Neural progenitor cell (in vitro differentiated cells): ENCODE data around the gene SPNS3. TPM values are rescaled to one million over a fixed set of nuclear protein-coding genes. Genes with fewer than 3 reads are reported as not detected.
A peak's percentile ranks its signal among the peaks of the same experiment; 100 is the strongest.

ENCODE experiments used
- DNase-seq: peaks from one replicate; pipeline ENCODE4 v3.0.0-alpha.2; 2016; ENCODE audit warnings: low spot score
- H2AFZ ChIP-seq: fragments of 200-600 bp; sonication (generic); replicated peaks from 2 replicates; pipeline ENCODE4 v1.6.1; 2016; ENCODE audit warnings: antibody characterized with exemption
- H3F3A ChIP-seq: fragments of 200-600 bp; sonication (generic); 2 replicates; pipeline ENCODE4 v1.6.1; 2016; ENCODE audit warnings: antibody characterized with exemption, low read depth
- H3K27ac ChIP-seq: fragments of 200-600 bp; sonication (generic); 2 replicates; pipeline ENCODE4 v1.5.1; 2016; ENCODE audit warnings: mild to moderate bottlenecking
- H3K27me3 ChIP-seq: fragments of 200-600 bp; sonication (generic); 2 replicates; pipeline ENCODE4 v1.6.1; 2016; ENCODE audit warnings: mild to moderate bottlenecking, moderate library complexity
- H3K36me3 ChIP-seq: fragments of 200-600 bp; sonication (generic); 2 replicates; pipeline ENCODE4 v1.5.1; 2016
- H3K4me1 ChIP-seq: fragments of 200-600 bp; sonication (generic); 2 replicates; pipeline ENCODE4 v1.6.1; 2016; ENCODE audit warnings: mixed run types
- H3K4me2 ChIP-seq: fragments of 200-600 bp; sonication (generic); 2 replicates; pipeline ENCODE4 v1.6.1; 2016
- H3K4me3 ChIP-seq: fragments of 200-600 bp; sonication (generic); 2 replicates; pipeline ENCODE4 v1.5.1; 2016
- H3K79me2 ChIP-seq: fragments of 200-600 bp; sonication (generic); 2 replicates; pipeline ENCODE4 v1.6.1; 2016; ENCODE audit warnings: low read depth
- H3K9ac ChIP-seq: fragments of 200-600 bp; sonication (generic); 2 replicates; pipeline ENCODE4 v1.6.1; 2016
- H3K9me3 ChIP-seq: fragments of 200-600 bp; sonication (generic); 2 replicates; pipeline ENCODE4 v1.5.1; 2016; ENCODE audit warnings: low read depth
- H4K20me1 ChIP-seq: fragments of 200-600 bp; sonication (generic); 2 replicates; pipeline ENCODE4 v1.6.1; 2016; ENCODE audit warnings: low read depth
- H3K27ac Mint-ChIP-seq: 3 replicates; pipeline ENCODE4 v1.8.0; 2021; ENCODE audit warnings: mixed read lengths
- H3K27me3 Mint-ChIP-seq: 2 replicates; pipeline ENCODE4 v1.8.0; 2022; ENCODE audit warnings: low read depth, mild to moderate bottlenecking, inconsistent platforms, moderate library complexity, mixed read lengths; ENCODE audit not compliant: insufficient read depth
- H3K36me3 Mint-ChIP-seq: 3 replicates; pipeline ENCODE4 v1.8.0; 2021; ENCODE audit warnings: mixed read lengths
- H3K4me1 Mint-ChIP-seq: 3 replicates; pipeline ENCODE4 v1.8.0; 2021; ENCODE audit warnings: mixed read lengths
- H3K4me3 Mint-ChIP-seq: 3 replicates; pipeline ENCODE4 v1.8.0; 2021; ENCODE audit warnings: mild to moderate bottlenecking, moderate library complexity, mixed read lengths
- H3K9me3 Mint-ChIP-seq: 3 replicates; pipeline ENCODE4 v1.8.0; 2020; ENCODE audit warnings: mixed read lengths
- CTCF ChIP-seq: fragments of 200-600 bp; sonication (generic); IDR thresholded peaks from 2 replicates; pipeline ENCODE4 v1.5.1; 2017; ENCODE audit warnings: antibody characterized with exemption, mild to moderate bottlenecking
- EZH2 ChIP-seq: fragments of 200-600 bp; sonication (generic); IDR thresholded peaks from 2 replicates; pipeline ENCODE4 v1.6.1; 2017; ENCODE audit warnings: antibody characterized with exemption, mild to moderate bottlenecking, moderate library complexity
- EZH2phosphoT487 ChIP-seq: fragments of 200-600 bp; sonication (generic); IDR thresholded peaks from 2 replicates; pipeline ENCODE4 v1.6.1; 2017; ENCODE audit warnings: antibody characterized with exemption
- total RNA-seq: library from RNA; depleted of rRNA; stranded (reverse); fragments of >200 nt; gene quantifications from 2 replicates; pipeline ENCODE4 v1.2.3, GENCODE V29; 2015; ENCODE audit warnings: low replicate concordance

SPNS3 gene
- total RNA-seq, 1 donor from 2014 or later, result not detected

GRCh38 chr17:4536259-4536741, 102.6 kb downstream of the SPNS3 start:
- no peak overlapping the region for H3K4me3 Mint-ChIP-seq

DNA sequence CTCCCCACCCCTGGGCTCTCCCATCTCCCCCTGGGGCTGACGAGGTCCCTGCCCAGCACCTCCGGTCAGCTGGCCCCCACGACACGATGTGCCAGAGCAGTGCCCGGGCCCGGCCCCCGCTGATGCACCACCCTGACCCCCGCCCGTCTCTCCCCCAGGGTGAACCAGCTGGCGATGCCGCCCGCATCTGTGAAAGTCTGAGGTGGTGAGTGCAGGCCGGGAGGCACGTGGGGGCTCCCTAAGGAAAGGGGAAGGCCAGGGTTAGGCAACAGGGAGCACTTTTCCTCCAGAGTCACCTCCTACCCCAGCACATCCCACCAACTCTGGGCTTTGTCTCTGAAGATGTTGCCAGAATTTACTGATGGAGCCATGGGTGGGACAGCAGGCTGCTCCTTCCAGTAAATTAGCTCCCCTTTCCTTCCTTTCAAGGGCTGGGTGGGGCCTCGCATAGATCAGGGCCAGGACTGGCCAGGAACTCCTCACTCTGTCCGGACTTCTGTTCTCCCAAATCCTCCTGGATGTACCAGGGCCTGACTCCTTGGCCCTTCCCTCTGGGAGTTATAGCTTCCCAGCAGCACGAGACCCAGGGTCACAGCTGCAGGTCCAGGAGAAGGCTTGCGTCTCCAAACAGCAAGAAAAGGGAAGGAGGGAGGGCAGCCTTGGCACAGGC, 103.1 kb downstream of the SPNS3 start:
- H2AFZ ChIP-seq, result no peak overlapping the region
- Mint-ChIP-seq H3K36me3 (peaks cover 3% of the 10 kb centered on the region), H3K27me3 (peaks cover 3% of the 10 kb centered on the region), H3K27ac (no peak overlapping the region), H3K4me3 (no peak overlapping the region), H3K4me1 (no peaks in the 10 kb centered on the region), H3K9me3 (no peaks in the 10 kb centered on the region)
- H3K36me3 ChIP-seq, result no peaks in the 10 kb centered on the region
- no peaks in the 10 kb centered on the region for H3K27me3 ChIP-seq
- peaks cover 22% of the 10 kb centered on the region for H3K4me1 ChIP-seq
- no peak for TF ChIP-seq CTCF
- no peak for TF ChIP-seq EZH2phosphoT487
- H4K20me1 ChIP-seq, result no peaks in the 10 kb centered on the region
- no peaks in the 10 kb centered on the region for H3K79me2 ChIP-seq
- no peak overlapping the region for H3K4me3 ChIP-seq
- H3K4me2 ChIP-seq, result peak overlapping the region; percentile 66
- DNase-seq, result no peak
- no peak overlapping the region for H3K9ac ChIP-seq
- H3F3A ChIP-seq, result peaks cover 3% of the 10 kb centered on the region
- H3K27ac ChIP-seq, result no peak overlapping the region
- H3K9me3 ChIP-seq, result no peaks in the 10 kb centered on the region

More at GRCh38 chr17:4536259-4536741, 102.6 kb downstream of the SPNS3 start:
- Histone ChIP-seq H3K27me3 (peaks cover 5% of the 10 kb centered on the region), H4K20me1 (no peaks in the 10 kb centered on the region), H3K36me3 (no peaks in the 10 kb centered on the region), H2AFZ (peak overlapping the region; percentile 60), H3K9ac (no peak overlapping the region), H3F3A (peaks cover 3% of the 10 kb centered on the region), H3K4me1 (peaks cover 22% of the 10 kb centered on the region), H3K4me2 (peak overlapping the region; percentile 66), H3K4me3 (no peak overlapping the region), H3K9me3 (no peaks in the 10 kb centered on the region), H3K27ac (no peak overlapping the region), H3K79me2 (no peaks in the 10 kb centered on the region)
- H3K4me1 Mint-ChIP-seq, result no peaks in the 10 kb centered on the region
- H3K27ac Mint-ChIP-seq, result no peak overlapping the region
- TF ChIP-seq EZH2, result no peak
- TF ChIP-seq EZH2phosphoT487, result no peak
- no peak for TF ChIP-seq CTCF
- H3K27me3 Mint-ChIP-seq, result peaks cover 3% of the 10 kb centered on the region
- H3K9me3 Mint-ChIP-seq, result no peaks in the 10 kb centered on the region
- H3K36me3 Mint-ChIP-seq, result peaks cover 3% of the 10 kb centered on the region
- peak; percentile 38 for DNase-seq

Other genes with a start within 250 kb of the SPNS3 start
- gene ANKFY1, start 170.0 kb upstream of the SPNS3 start, total RNA-seq, result 39.3 and 39.8 TPM in 2 replicates
- gene UBE2G1, start 67.3 kb upstream of the SPNS3 start, total RNA-seq, result 71.4 and 88.5 TPM in 2 replicates
- 0.34 and 1.7 TPM in 2 replicates for gene SPNS2, start 64.9 kb downstream of the SPNS3 start, total RNA-seq
- 17.4 and 44.6 TPM in 2 replicates for gene MYBBP1A, start 121.4 kb downstream of the SPNS3 start, total RNA-seq
- gene GGT6, start 126.6 kb downstream of the SPNS3 start, total RNA-seq, result not detected in 2 replicates
- gene SMTNL2, start 150.6 kb downstream of the SPNS3 start, total RNA-seq, result 3.0 and 5.2 TPM in 2 replicates
- 0.12 TPM in 1 of 2 replicates, not detected in the other for gene ALOX15, start 207.7 kb downstream of the SPNS3 start, total RNA-seq